Esophagus muscularis mucosa (tissue), 4 donors: ENCODE measurements around the gene MEF2C.

Experiments
- EP300 ChIP-seq: sonication (generic); formaldehyde crosslinking; IDR thresholded peaks from one replicate; pipeline ENCODE4 v1.6.1; 2017; ENCODE audit warnings: antibody characterized with exemption
- POLR2A ChIP-seq: fragments of 450-650 bp; IDR thresholded peaks from one replicate; pipeline ENCODE4 v1.6.1; 2017; ENCODE audit warnings: antibody characterized with exemption, moderate library complexity, mild to moderate bottlenecking, low read depth
- POLR2AphosphoS5 ChIP-seq, 2 donors: sonication (generic); formaldehyde crosslinking; IDR thresholded peaks; one replicate each; pipeline ENCODE4 v1.6.1; 2017; ENCODE audit warnings: antibody characterized with exemption in 2 of 2
- TF ChIP-seq, protein P1 (sequence below), 3 experiments: fragments of 200-600 bp in 2 of 3; fragments of 450-650 bp in 1 of 3; sonication (generic) in 2 of 3; IDR thresholded peaks; one replicate each; pipeline ENCODE4 v1.5.1; 2017 to 2019; ENCODE audit warnings: antibody characterized with exemption in 3 of 3, mild to moderate bottlenecking in 2 of 3, moderate library complexity in 1 of 3

GRCh38 chr5:88833371-88834130 lies 49.4 kb downstream of the MEF2C start:
- TF ChIP-seq, protein P1, sequence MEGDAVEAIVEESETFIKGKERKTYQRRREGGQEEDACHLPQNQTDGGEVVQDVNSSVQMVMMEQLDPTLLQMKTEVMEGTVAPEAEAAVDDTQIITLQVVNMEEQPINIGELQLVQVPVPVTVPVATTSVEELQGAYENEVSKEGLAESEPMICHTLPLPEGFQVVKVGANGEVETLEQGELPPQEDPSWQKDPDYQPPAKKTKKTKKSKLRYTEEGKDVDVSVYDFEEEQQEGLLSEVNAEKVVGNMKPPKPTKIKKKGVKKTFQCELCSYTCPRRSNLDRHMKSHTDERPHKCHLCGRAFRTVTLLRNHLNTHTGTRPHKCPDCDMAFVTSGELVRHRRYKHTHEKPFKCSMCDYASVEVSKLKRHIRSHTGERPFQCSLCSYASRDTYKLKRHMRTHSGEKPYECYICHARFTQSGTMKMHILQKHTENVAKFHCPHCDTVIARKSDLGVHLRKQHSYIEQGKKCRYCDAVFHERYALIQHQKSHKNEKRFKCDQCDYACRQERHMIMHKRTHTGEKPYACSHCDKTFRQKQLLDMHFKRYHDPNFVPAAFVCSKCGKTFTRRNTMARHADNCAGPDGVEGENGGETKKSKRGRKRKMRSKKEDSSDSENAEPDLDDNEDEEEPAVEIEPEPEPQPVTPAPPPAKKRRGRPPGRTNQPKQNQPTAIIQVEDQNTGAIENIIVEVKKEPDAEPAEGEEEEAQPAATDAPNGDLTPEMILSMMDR (IDR thresholded peaks at IDR 0.05): peak in 1 of 3 experiments; percentile 6
- TF ChIP-seq POLR2AphosphoS5 (IDR thresholded peaks at IDR 0.05) (peak; percentile 57 to 72), POLR2A (no peak), EP300 (no peak)
